HFF-Myc (cell line): ENCODE measurements around the gene THOP1.

Experiments
- DNase-seq: peaks from one replicate; pipeline ENCODE4 v3.0.0-alpha.2; 2011; ENCODE audit warnings: low read depth; ENCODE audit errors: extremely low read depth
- H3K4me3 ChIP-seq: replicated peaks from 2 replicates; pipeline ENCODE4 v1.5.1; 2011; ENCODE audit warnings: low read depth, mild to moderate bottlenecking, control low read depth, low read length
- CTCF ChIP-seq: IDR thresholded peaks from 2 replicates; pipeline ENCODE4 v1.5.1; 2012; ENCODE audit warnings: mild to moderate bottlenecking, low read depth, low read length, control low read depth; ENCODE audit errors: missing control alignments

The THOP1 gene

GRCh38 chr19:2747349-2747748 is 38.0 kb upstream of the THOP1 start:
- no peak for TF ChIP-seq CTCF
- H3K4me3 ChIP-seq: no peak overlapping the region
- no peak for DNase-seq

GRCh38 chr19:2750808-2751437 is 34.4 kb upstream of the THOP1 start:
- no peak for DNase-seq
- no peak overlapping the region for H3K4me3 ChIP-seq
- TF ChIP-seq CTCF: no peak

DNA sequence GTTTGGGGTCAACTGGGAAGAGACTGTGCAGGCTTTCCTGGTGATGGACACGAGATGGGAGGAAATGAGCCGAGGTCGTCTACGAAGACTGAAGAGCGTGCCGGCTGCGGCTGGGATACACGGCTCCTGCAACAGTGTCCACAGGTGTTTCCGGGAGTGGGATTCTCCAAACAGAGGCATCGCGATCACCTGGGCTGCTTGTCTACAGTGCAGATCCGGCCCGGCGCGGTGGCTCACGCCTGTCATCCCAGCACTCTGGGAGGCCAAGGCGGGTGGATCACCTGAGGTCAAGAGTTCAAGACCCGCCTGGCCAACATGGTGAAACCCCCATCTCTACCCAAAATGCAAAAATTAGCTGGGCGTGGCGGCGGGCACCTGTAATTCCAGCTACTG is 33.9 kb upstream of the THOP1 start:
- no peak overlapping the region for H3K4me3 ChIP-seq
- no peak for DNase-seq
- no peak for TF ChIP-seq CTCF

GRCh38 chr19:2754659-2755447 is 30.4 kb upstream of the THOP1 start:
- no peak overlapping the region for H3K4me3 ChIP-seq
- DNase-seq: no peak
- TF ChIP-seq CTCF: no peak

GRCh38 chr19:2755448-2755705 is 29.9 kb upstream of the THOP1 start:
- DNase-seq: no peak
- H3K4me3 ChIP-seq: no peak overlapping the region
- TF ChIP-seq CTCF: no peak

- H3K4me3 ChIP-seq: no peak overlapping the region
- DNase-seq: no peak
- no peak for TF ChIP-seq CTCF
Measured at GRCh38 chr19:2755811-2756210, 29.5 kb upstream of the THOP1 start.
